GM20000 (cell line): ENCODE data around the gene ZNF394.

ENCODE experiments used
- DNase-seq: peaks from one replicate; pipeline ENCODE4 v3.0.0; 2012; ENCODE audit warnings: low spot score
- TF ChIP-seq, protein P1 (sequence below): IDR thresholded peaks from 2 replicates; pipeline ENCODE4 v1.5.1; 2012; ENCODE audit warnings: mild to moderate bottlenecking, control low read depth; ENCODE audit errors: extremely low read depth, missing control alignments

Gene ZNF394

DNA sequence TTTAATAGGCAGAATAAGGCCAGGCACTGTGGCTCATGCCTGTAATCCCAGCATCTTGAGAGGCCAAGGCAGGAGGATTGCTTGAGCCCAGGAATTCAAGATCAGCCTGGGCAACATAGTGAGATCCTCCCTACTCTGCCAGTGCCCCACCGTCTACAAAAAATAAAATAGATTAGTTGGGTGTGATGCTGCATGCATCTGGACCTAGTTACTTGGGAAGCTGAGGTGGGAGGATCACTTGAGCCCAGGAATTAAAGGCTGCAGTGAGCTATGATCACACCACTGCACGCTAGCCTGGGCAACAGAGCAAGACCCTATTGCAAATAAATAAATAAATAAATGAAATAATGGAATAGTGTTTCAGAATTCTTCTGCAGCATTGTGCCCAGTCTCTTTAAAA, 35.6 kb upstream of the ZNF394 start:
- TF ChIP-seq, protein P1, sequence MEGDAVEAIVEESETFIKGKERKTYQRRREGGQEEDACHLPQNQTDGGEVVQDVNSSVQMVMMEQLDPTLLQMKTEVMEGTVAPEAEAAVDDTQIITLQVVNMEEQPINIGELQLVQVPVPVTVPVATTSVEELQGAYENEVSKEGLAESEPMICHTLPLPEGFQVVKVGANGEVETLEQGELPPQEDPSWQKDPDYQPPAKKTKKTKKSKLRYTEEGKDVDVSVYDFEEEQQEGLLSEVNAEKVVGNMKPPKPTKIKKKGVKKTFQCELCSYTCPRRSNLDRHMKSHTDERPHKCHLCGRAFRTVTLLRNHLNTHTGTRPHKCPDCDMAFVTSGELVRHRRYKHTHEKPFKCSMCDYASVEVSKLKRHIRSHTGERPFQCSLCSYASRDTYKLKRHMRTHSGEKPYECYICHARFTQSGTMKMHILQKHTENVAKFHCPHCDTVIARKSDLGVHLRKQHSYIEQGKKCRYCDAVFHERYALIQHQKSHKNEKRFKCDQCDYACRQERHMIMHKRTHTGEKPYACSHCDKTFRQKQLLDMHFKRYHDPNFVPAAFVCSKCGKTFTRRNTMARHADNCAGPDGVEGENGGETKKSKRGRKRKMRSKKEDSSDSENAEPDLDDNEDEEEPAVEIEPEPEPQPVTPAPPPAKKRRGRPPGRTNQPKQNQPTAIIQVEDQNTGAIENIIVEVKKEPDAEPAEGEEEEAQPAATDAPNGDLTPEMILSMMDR = no peak
- no peak for DNase-seq

DNA sequence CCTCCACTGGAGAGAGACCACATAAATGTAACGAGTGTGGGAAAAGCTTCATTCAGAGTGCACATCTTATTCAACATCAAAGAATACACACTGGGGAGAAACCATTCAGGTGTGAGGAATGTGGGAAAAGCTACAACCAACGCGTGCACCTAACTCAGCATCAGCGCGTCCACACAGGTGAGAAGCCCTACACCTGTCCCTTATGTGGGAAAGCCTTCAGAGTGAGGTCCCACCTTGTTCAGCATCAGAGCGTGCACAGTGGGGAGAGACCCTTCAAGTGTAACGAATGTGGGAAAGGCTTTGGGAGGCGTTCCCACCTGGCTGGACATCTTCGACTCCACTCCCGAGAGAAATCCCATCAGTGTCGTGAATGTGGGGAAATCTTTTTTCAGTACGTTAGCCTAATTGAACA, 31.3 kb upstream of the ZNF394 start:
- TF ChIP-seq, protein P1 = no peak
- DNase-seq = no peak

DNA sequence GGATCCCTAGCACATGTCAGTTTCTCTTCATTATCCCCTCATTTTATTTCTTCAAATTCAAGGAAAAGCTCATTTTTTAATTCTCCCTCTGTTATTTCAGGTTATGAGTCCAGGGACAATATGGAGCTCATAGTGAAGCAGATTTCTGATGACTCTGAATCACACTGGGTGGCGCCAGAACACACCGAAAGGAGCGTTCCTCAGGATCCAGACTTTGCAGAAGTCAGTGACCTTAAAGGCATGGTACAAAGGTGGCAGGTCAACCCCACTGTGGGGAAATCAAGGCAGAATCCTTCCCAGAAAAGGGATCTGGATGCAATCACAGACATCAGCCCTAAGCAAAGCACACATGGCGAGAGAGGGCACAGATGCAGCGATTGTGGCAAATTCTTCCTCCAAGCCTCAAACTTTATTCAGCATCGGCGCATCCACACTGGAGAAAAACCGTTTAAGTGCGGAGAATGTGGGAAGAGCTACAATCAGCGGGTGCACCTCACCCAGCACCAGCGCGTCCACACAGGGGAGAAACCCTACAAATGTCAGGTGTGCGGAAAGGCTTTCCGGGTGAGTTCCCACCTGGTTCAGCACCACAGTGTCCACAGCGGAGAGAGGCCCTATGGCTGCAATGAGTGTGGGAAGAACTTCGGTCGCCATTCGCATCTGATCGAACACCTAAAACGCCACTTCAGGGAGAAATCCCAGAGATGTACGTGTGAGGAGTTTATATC, 25.8 kb upstream of the ZNF394 start:
- DNase-seq = no peak

DNA sequence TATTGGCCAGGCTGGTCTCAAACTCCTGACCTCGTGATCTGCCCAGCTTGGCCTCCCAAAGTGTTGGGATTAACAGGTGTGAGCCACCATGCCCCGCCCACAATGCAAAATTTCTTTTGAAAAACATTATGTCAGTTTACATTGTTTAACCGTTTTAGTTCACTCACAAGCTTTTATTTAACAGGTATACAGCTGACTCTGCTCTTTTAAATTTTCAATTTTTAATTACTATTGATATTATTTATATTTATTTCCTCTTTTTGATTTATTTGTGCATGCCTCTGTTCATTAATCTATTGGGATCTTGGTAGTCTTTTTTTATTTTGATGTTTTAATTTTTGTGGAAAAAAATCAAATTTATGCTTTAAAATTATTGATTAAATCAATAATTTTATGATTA, 21.3 kb upstream of the ZNF394 start:
- DNase-seq = no peak
- TF ChIP-seq, protein P1 = no peak

More for the DNA sequence above, 25.8 kb upstream of the ZNF394 start:
- TF ChIP-seq, protein P1 = no peak

DNA sequence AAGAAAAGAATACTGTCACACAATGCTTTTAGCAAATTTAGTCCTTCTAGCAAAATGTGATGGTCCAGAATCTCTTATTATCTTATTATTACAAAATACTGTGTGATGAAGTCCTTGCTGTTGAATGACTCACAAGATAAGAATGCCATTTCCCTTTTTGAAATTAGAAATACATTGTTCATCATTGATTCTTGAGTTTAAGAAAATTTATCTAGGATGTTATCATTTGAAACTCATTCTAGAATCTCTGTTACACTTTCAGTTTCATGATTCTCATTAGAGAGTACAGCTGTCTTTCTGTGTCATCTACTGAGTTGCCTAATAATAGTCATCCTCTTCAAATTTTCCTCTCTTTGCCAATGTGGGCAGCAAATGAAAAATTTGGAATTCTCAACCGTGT, 14.0 kb upstream of the ZNF394 start:
- TF ChIP-seq, protein P1 = no peak
- DNase-seq = peak; percentile 42

DNA sequence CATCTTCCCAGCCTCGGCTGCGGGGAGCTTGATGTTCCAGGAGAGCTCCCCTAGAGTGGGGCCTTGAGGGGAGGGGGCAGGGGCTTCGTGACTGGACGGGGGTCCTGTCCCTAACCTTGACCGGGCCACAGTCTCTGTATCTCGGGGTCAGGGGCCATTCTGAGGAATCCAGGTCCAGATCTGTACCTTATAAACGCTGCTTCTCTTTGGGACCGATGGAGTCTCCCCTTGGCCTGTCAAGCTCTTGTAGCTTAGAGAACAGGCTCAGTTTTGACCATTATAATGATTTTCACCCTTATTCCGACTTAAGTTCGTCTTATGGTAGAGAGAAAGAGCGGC, 5.2 kb upstream of the ZNF394 start:
- TF ChIP-seq, protein P1 = no peak
- no peak for DNase-seq

DNA sequence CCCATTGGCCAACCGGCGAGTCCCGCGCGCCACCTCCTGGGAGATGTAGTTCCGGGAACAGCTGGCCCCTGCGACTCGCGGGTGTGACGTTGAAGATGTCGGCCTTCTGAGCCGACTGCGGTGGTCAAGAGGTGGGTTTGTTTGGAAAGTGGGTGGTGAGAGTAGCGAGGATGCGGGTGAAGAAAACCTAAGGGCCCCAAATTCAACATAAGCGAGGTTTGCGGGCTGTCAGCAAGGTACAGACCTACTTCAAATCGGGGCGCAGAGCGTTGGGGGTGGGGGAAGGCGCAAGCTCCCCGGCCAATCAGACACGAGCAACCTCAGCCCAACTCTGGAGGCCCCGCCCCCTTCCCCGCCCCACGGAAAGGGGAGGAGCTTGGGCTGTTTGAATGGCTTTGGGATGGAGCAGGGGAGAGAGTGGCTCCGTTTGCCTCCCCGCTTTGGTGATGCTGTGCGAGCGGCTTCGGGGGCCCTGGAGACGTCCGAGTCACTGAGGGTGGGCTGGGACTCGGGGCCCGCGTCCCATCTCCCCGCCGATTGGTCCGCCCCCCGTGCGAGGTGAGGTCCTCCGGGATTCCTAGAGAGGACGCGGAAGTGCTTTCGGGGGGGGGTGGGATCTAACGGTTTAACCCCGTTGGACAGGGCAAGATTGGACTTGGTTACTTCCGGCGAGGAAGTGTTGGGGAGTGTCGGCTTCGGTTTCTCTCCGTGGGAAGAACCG, 4.7 kb upstream of the ZNF394 start, which contains the start of gene ZKSCAN5:
Gene ZKSCAN5 (plus strand): TSS at position 60 of the 721 bp plus-strand sequence. CDS start 1,383 bp downstream, outside the sequence.
- DNase-seq = peak; percentile 91
- TF ChIP-seq, protein P1 = no peak
